Liver (tissue), 9 donors: ENCODE measurements around the gene TTLL7. TPM values are rescaled to one million over a fixed set of nuclear protein-coding genes. Genes with fewer than 3 reads are reported as not detected.

Experiments used
- DNase-seq: peaks from one replicate; pipeline ENCODE4 v3.0.0-alpha.2; 2017; ENCODE audit warnings: low spot score
- H3K27ac ChIP-seq, 2 donors: one replicate each; pipeline ENCODE4 v1.7.0; 2013; ENCODE audit warnings: inconsistent platforms in 2 of 2, low read length in 2 of 2, control low read depth in 1 of 2, low read depth in 1 of 2, mild to moderate bottlenecking in 1 of 2
- H3K27me3 ChIP-seq, 4 donors: one replicate each; pipeline versions ENCODE4 v1.6.1 to v1.7.0; 2013; ENCODE audit warnings: low read length in 3 of 4, inconsistent platforms in 1 of 4, mild to moderate bottlenecking in 1 of 4, moderate library complexity in 1 of 4; ENCODE audit not compliant: control insufficient read depth in 4 of 4, insufficient read depth in 4 of 4
- H3K36me3 ChIP-seq, 4 donors: one replicate each; pipeline versions ENCODE4 v1.6.1 to v1.7.0; 2013; ENCODE audit warnings: low read length in 3 of 4, mild to moderate bottlenecking in 3 of 4, low read depth in 1 of 4, moderate library complexity in 1 of 4; ENCODE audit not compliant: control insufficient read depth in 4 of 4, insufficient read depth in 3 of 4
- H3K4me1 ChIP-seq, 4 donors: one replicate each; pipeline versions ENCODE4 v1.6.1 to v1.7.0; 2013; ENCODE audit warnings: low read length in 3 of 4, mild to moderate bottlenecking in 3 of 4, moderate library complexity in 1 of 4; ENCODE audit not compliant: control insufficient read depth in 4 of 4, insufficient read depth in 4 of 4
- H3K4me3 ChIP-seq, 3 donors: one replicate each; pipeline versions ENCODE4 v1.6.1 to v1.7.0; 2013; ENCODE audit warnings: low read length in 3 of 3, control low read depth in 1 of 3, low read depth in 1 of 3, mild to moderate bottlenecking in 1 of 3
- H3K9ac ChIP-seq, 2 donors: one replicate each; pipeline ENCODE4 v1.7.0; 2013; ENCODE audit warnings: low read length in 2 of 2, mild to moderate bottlenecking in 2 of 2, moderate library complexity in 2 of 2, control low read depth in 1 of 2, low read depth in 1 of 2
- H3K9me3 ChIP-seq, 4 donors: one replicate each; pipeline versions ENCODE4 v1.6.1 to v1.7.0; 2013; ENCODE audit warnings: low read length in 3 of 4; ENCODE audit not compliant: control insufficient read depth in 4 of 4
- FOXA1 ChIP-seq: IDR thresholded peaks from 2 replicates; pipeline ENCODE4 v1.6.1; 2016; ENCODE audit warnings: antibody characterized with exemption
- FOXA2 ChIP-seq: IDR thresholded peaks from 2 replicates; pipeline ENCODE4 v1.6.1; 2016; ENCODE audit warnings: antibody characterized with exemption
- GABPA ChIP-seq, 2 donors: IDR thresholded peaks in 1 of 2; conservative IDR thresholded peaks in 1 of 2; 2 replicates each; pipeline ENCODE4 v1.6.1; 2016; ENCODE audit warnings: antibody characterized with exemption in 2 of 2, mild to moderate bottlenecking in 1 of 2, moderate library complexity in 1 of 2
- HNF4A ChIP-seq, 2 donors: conservative IDR thresholded peaks; 2 replicates each; pipeline ENCODE4 v1.6.1; 2016; ENCODE audit warnings: antibody characterized with exemption in 2 of 2, mild to moderate bottlenecking in 2 of 2
- HNF4G ChIP-seq: IDR thresholded peaks from 2 replicates; pipeline ENCODE4 v1.6.1; 2016; ENCODE audit warnings: antibody characterized with exemption
- JUND ChIP-seq, 2 donors: IDR thresholded peaks; 2 replicates each; pipeline ENCODE4 v1.6.1; 2016; ENCODE audit warnings: antibody characterized with exemption in 2 of 2
- NR2F2 ChIP-seq: IDR thresholded peaks from 2 replicates; pipeline ENCODE4 v1.6.1; 2016; ENCODE audit warnings: antibody characterized with exemption
- RAD21 ChIP-seq, 2 donors: IDR thresholded peaks; 2 replicates each; pipeline ENCODE4 v1.6.1; 2016; ENCODE audit warnings: antibody characterized with exemption in 2 of 2, mild to moderate bottlenecking in 2 of 2
- TAF1 ChIP-seq: conservative IDR thresholded peaks from 2 replicates; pipeline ENCODE4 v1.6.1; 2016; ENCODE audit warnings: antibody characterized with exemption, mild to moderate bottlenecking
- WGBS: extraction: QIAGEN DNeasy Blood & Tissue Kit; methylation state at CpG from one replicate; pipeline ENCODE4 v1.1.7; 2013; 5-methylcytosine and 5-hydroxymethylcytosine counted together
- polyA plus RNA-seq, 2 donors: library from polyadenylated mRNA; stranded (reverse) in 1 of 2; unstranded in 1 of 2; fragments of 200-250 nt in 1 of 2; fragments of >200 nt in 1 of 2; fragmentation: Nextera tagmentation in 1 of 2; extraction: Ambion mirVana in 1 of 2; gene quantifications; one replicate each; pipeline versions ENCODE4 v1.2.1 to v1.2.3, GENCODE V29; 2013 to 2015
- total RNA-seq, 2 donors: library from RNA; depleted of rRNA; stranded (reverse); fragments of >200 nt; gene quantifications; one replicate each; pipeline ENCODE4 v1.2.3, GENCODE V29; 2014
- TF ChIP-seq, protein P1 (sequence below): IDR thresholded peaks from 2 replicates; pipeline ENCODE4 v1.6.1; 2016; ENCODE audit warnings: antibody characterized with exemption
- TF ChIP-seq, protein P2 (sequence below): IDR thresholded peaks from 2 replicates; pipeline ENCODE4 v1.6.1; 2016; ENCODE audit warnings: antibody characterized with exemption
- TF ChIP-seq, protein P3 (sequence below): IDR thresholded peaks from 2 replicates; pipeline ENCODE4 v1.6.1; 2016; ENCODE audit warnings: antibody characterized with exemption, mild to moderate bottlenecking
- donor health status: healthy.
- donor health status: healthy.
- donor health status: healthy.
- donor health status: healthy.
- donor health status: healthy.

Gene TTLL7
- total and polyA plus RNA-seq, 4 donors, result 1.1 to 6.0 (median 1.9) TPM

DNA sequence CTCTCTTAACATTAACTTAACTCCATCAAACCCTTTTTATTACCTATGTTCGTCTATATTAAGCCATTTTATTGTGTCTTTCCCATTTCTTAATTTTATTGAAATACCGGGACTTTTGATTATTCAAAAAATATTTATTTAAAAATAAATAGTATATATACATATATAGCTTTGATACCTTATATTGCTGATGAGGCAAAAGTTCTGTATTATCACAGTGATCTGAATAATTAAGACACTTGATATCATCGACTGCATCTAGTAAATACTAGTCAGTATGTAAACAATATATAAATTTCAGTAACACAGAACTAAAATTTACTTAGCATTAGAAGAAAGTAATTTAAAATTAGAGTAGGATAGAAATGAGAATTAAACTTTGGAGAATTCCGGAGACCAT, 22.0 kb downstream of the TTLL7 start:
- H3K27ac ChIP-seq, result no peak overlapping the region
- TF ChIP-seq HNF4A (conservative IDR thresholded peaks at IDR 0.05) (no peak), FOXA2 (no peak), NR2F2 (no peak), FOXA1 (no peak), GABPA (IDR thresholded peaks at IDR 0.05 in 1 of 2, conservative IDR thresholded peaks at IDR 0.05 in 1 of 2) (no peak), HNF4G (no peak)
- H3K4me1 ChIP-seq, result no peaks in the 10 kb centered on the region
- H3K9ac ChIP-seq, result no peak overlapping the region
- no peak for DNase-seq
- H3K36me3 ChIP-seq, result no peaks in the 10 kb centered on the region
- 84% methylated on average over 4 of the region's 4 CpGs for WGBS
- H3K4me3 ChIP-seq, result no peak overlapping the region
- H3K27me3 ChIP-seq, result no peaks in the 10 kb centered on the region
- no peaks in the 10 kb centered on the region for H3K9me3 ChIP-seq

DNA sequence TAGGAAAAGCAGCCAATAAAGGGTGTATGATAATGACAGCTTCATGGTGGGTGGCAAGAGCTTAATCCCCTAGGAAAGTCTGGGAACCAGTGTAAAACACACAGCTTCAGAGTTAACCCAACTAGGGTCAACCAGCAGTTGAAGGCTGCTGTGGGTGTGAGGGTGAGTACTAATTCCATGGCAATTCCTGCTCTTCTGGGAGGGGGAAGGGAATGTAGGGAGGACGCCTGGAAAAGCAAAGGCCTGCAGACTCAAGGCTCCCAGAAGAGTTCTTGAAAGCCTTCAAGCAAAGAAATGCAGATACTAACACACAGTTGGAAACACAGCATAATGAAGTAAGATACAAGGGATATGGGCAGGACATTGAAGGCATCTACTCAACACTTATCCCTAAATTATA, 28.1 kb downstream of the TTLL7 start:
- WGBS, result 86% methylated on average over 1 of the region's 1 CpG
- Histone ChIP-seq H3K36me3 (no peaks in the 10 kb centered on the region), H3K4me3 (no peak overlapping the region), H3K4me1 (no peaks in the 10 kb centered on the region), H3K27ac (no peak overlapping the region), H3K9me3 (no peaks in the 10 kb centered on the region), H3K27me3 (no peaks in the 10 kb centered on the region), H3K9ac (no peak overlapping the region)
- TF ChIP-seq RAD21 (IDR thresholded peaks at IDR 0.05), result no peak
- TF ChIP-seq, protein P1, sequence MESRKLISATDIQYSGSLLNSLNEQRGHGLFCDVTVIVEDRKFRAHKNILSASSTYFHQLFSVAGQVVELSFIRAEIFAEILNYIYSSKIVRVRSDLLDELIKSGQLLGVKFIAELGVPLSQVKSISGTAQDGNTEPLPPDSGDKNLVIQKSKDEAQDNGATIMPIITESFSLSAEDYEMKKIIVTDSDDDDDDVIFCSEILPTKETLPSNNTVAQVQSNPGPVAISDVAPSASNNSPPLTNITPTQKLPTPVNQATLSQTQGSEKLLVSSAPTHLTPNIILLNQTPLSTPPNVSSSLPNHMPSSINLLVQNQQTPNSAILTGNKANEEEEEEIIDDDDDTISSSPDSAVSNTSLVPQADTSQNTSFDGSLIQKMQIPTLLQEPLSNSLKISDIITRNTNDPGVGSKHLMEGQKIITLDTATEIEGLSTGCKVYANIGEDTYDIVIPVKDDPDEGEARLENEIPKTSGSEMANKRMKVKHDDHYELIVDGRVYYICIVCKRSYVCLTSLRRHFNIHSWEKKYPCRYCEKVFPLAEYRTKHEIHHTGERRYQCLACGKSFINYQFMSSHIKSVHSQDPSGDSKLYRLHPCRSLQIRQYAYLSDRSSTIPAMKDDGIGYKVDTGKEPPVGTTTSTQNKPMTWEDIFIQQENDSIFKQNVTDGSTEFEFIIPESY, result no peak
- no peak for TF ChIP-seq FOXA1
- TF ChIP-seq NR2F2, result no peak
- no peak for DNase-seq

DNA sequence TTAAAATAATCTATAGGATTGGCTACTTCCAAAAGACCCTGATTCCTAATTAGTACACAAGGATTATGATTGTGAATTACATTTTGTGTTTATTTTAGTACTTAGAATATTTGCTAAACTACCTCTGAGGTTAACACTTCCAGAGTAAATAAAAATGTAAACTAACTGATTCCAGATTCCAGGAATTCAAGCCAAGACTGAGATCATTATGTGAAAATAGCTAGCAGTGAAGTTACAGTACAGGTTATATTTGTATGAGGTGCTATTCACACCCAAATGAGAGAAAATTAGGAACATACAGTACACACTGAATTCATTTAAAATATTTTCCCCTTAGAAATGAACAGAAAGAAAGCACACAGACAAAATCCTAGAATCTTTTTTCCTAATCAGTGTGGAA, 28.8 kb downstream of the TTLL7 start:
- H3K36me3 ChIP-seq, result no peaks in the 10 kb centered on the region

More for the DNA sequence above, 28.8 kb downstream of the TTLL7 start:
- no peak for DNase-seq
- Histone ChIP-seq H3K27ac (no peak overlapping the region), H3K4me3 (no peak overlapping the region), H3K9ac (no peak overlapping the region), H3K27me3 (no peaks in the 10 kb centered on the region), H3K4me1 (no peaks in the 10 kb centered on the region), H3K9me3 (no peaks in the 10 kb centered on the region)
- TF ChIP-seq JUND (IDR thresholded peaks at IDR 0.05), result no peak
- TF ChIP-seq, protein P2, sequence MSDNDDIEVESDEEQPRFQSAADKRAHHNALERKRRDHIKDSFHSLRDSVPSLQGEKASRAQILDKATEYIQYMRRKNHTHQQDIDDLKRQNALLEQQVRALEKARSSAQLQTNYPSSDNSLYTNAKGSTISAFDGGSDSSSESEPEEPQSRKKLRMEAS, result no peak
- TF ChIP-seq FOXA2, result no peak
- TF ChIP-seq, protein P3, sequence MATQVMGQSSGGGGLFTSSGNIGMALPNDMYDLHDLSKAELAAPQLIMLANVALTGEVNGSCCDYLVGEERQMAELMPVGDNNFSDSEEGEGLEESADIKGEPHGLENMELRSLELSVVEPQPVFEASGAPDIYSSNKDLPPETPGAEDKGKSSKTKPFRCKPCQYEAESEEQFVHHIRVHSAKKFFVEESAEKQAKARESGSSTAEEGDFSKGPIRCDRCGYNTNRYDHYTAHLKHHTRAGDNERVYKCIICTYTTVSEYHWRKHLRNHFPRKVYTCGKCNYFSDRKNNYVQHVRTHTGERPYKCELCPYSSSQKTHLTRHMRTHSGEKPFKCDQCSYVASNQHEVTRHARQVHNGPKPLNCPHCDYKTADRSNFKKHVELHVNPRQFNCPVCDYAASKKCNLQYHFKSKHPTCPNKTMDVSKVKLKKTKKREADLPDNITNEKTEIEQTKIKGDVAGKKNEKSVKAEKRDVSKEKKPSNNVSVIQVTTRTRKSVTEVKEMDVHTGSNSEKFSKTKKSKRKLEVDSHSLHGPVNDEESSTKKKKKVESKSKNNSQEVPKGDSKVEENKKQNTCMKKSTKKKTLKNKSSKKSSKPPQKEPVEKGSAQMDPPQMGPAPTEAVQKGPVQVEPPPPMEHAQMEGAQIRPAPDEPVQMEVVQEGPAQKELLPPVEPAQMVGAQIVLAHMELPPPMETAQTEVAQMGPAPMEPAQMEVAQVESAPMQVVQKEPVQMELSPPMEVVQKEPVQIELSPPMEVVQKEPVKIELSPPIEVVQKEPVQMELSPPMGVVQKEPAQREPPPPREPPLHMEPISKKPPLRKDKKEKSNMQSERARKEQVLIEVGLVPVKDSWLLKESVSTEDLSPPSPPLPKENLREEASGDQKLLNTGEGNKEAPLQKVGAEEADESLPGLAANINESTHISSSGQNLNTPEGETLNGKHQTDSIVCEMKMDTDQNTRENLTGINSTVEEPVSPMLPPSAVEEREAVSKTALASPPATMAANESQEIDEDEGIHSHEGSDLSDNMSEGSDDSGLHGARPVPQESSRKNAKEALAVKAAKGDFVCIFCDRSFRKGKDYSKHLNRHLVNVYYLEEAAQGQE, result no peak
- no peak for TF ChIP-seq TAF1
